Bronchial epithelial cell (primary cell): Measurements from ENCODE around the gene KPNA3. TPM values are rescaled to one million over a fixed set of nuclear protein-coding genes. Genes with fewer than 3 reads are reported as not detected.

Experiments
- DNase-seq: peaks from one replicate; pipeline ENCODE4 v3.0.0-alpha.2; 2010; ENCODE audit warnings: low read depth
- FAIRE-seq: peaks from 2 replicates; lab custom pipeline; 2011; peaks lifted over from hg19 to GRCh38; lab: Jason Lieb, UNC
- H3K27me3 ChIP-seq: 2 replicates; pipeline ENCODE4 v1.5.1; 2011; ENCODE audit warnings: low read length; ENCODE audit not compliant: control insufficient read depth, insufficient read depth
- H3K36me3 ChIP-seq: 2 replicates; pipeline ENCODE4 v1.5.1; 2011; ENCODE audit warnings: low read length; ENCODE audit not compliant: control insufficient read depth, insufficient read depth
- H3K4me3 ChIP-seq: 2 replicates; pipeline ENCODE4 v1.5.1; 2011; ENCODE audit warnings: mild to moderate bottlenecking, low read depth, low read length, control low read depth
- CTCF ChIP-seq: IDR thresholded peaks from 2 replicates; pipeline ENCODE4 v1.5.1; 2011; ENCODE audit warnings: mild to moderate bottlenecking, moderate library complexity, low read length, control low read depth, inconsistent platforms; ENCODE audit not compliant: insufficient read depth, severe bottlenecking
- total RNA-seq: library from RNA; depleted of rRNA; stranded (reverse); fragments of >200 nt; gene quantifications from 2 replicates; pipeline ENCODE4 v1.2.1, GENCODE V29; 2014

The KPNA3 gene
- total RNA-seq, 1 donor from 2014 or later: 26.9 TPM

- no peaks in the 10 kb centered on the region for H3K36me3 ChIP-seq
- FAIRE-seq (no peak), DNase-seq (no peak)
- no peak for TF ChIP-seq CTCF
- no peaks in the 10 kb centered on the region for H3K27me3 ChIP-seq
- no peak overlapping the region for H3K4me3 ChIP-seq
Observed at GRCh38 chr13:49653478-49653877, 139.0 kb downstream of the KPNA3 start.

- peak; percentile 62 for TF ChIP-seq CTCF
- no peak overlapping the region for H3K4me3 ChIP-seq
- FAIRE-seq: no peak
- DNase-seq: no peak
- no peaks in the 10 kb centered on the region for H3K36me3 ChIP-seq
- H3K27me3 ChIP-seq: no peaks in the 10 kb centered on the region
Observed at GRCh38 chr13:49652355-49653305, 139.9 kb downstream of the KPNA3 start.

- no peak for FAIRE-seq
- no peak for TF ChIP-seq CTCF
- no peak for DNase-seq
Observed at GRCh38 chr13:49651570-49652354, 140.7 kb downstream of the KPNA3 start.

GRCh38 chr13:49649963-49650312, 142.5 kb downstream of the KPNA3 start:
- H3K4me3 ChIP-seq: no peak overlapping the region
- no peaks in the 10 kb centered on the region for H3K27me3 ChIP-seq
- DNase-seq (no peak), FAIRE-seq (no peak)
- H3K36me3 ChIP-seq: no peaks in the 10 kb centered on the region
- TF ChIP-seq CTCF: no peak

More at GRCh38 chr13:49651570-49652354, 140.7 kb downstream of the KPNA3 start:
- H3K36me3 ChIP-seq: no peaks in the 10 kb centered on the region
- no peaks in the 10 kb centered on the region for H3K27me3 ChIP-seq
- no peak overlapping the region for H3K4me3 ChIP-seq

Other genes starting within 250 kb of the KPNA3 start
- 10.4 and 21.3 TPM in 2 replicates for gene RCBTB1, start 207.1 kb downstream of the KPNA3 start, total RNA-seq
- gene ARL11, start 164.2 kb downstream of the KPNA3 start, total RNA-seq: under 0.01 TPM in 1 of 2 replicates, not detected in the other
- 80.4 and 146 TPM in 2 replicates for gene EBPL, start 101.2 kb downstream of the KPNA3 start, total RNA-seq
- gene SPRYD7, start 143.7 kb upstream of the KPNA3 start, total RNA-seq: 5.0 and 7.4 TPM in 2 replicates
- 17.5 and 19.0 TPM in 2 replicates for gene TRIM13, start 204.4 kb upstream of the KPNA3 start, total RNA-seq
- gene KCNRG, start 222.8 kb upstream of the KPNA3 start, total RNA-seq: 4.2 and 4.5 TPM in 2 replicates